CD14-positive monocyte (primary cell): ENCODE measurements around the gene IFI27. TPM values are rescaled to one million over a fixed set of nuclear protein-coding genes. Genes with fewer than 3 reads are reported as not detected.

Source experiments
- DNase-seq, 3 donors: peaks; one replicate each; pipeline ENCODE4 v3.0.0-alpha.2; 2011 to 2022
- H2AFZ ChIP-seq: 2 replicates; pipeline ENCODE4 v1.6.0; 2012; ENCODE audit warnings: mild to moderate bottlenecking, low read depth, low read length, inconsistent platforms; ENCODE audit not compliant: insufficient read depth, poor library complexity, severe bottlenecking
- H3K27ac ChIP-seq, 2 donors: 1 replicate in 1 of 2; 2 replicates in 1 of 2; pipeline ENCODE4 v1.5.1; 2012 to 2013; ENCODE audit warnings: low read length in 2 of 2, control low read depth in 1 of 2, inconsistent platforms in 1 of 2, low read depth in 1 of 2, mild to moderate bottlenecking in 1 of 2
- H3K27me3 ChIP-seq, 2 donors: one replicate each; pipeline versions ENCODE4 v1.6.0 to v1.6.1; 2011 to 2013; ENCODE audit warnings: low read length in 2 of 2; ENCODE audit not compliant: control insufficient read depth in 2 of 2, insufficient read depth in 2 of 2
- H3K36me3 ChIP-seq, 2 donors: replicated peaks in 1 of 2; 1 replicate in 1 of 2; 2 replicates in 1 of 2; pipeline versions ENCODE4 v1.5.1 to v1.6.1; 2012 to 2013; ENCODE audit warnings: low read length in 2 of 2, control low read depth in 1 of 2, inconsistent platforms in 1 of 2, mild to moderate bottlenecking in 1 of 2; ENCODE audit not compliant: insufficient read depth in 2 of 2, control insufficient read depth in 1 of 2
- H3K4me1 ChIP-seq, 2 donors: 1 replicate in 1 of 2; 2 replicates in 1 of 2; pipeline versions ENCODE4 v1.5.1 to v1.6.1; 2012 to 2013; ENCODE audit warnings: low read length in 2 of 2, control low read depth in 1 of 2, inconsistent platforms in 1 of 2, mild to moderate bottlenecking in 1 of 2, moderate library complexity in 1 of 2; ENCODE audit not compliant: insufficient read depth in 2 of 2, control insufficient read depth in 1 of 2
- H3K4me2 ChIP-seq: replicated peaks from 2 replicates; pipeline ENCODE3; 2012; ENCODE audit warnings: low read length, moderate library complexity, mild to moderate bottlenecking; ENCODE audit not compliant: poor library complexity, severe bottlenecking; ENCODE audit errors: extremely low read depth
- H3K4me3 ChIP-seq, 3 experiments: fragments of 200-600 bp in 1 of 3; sonication (generic) in 1 of 3; replicated peaks in 1 of 3; 1 replicate in 2 of 3; 2 replicates in 1 of 3; pipeline ENCODE4 v1.5.1; 2011 to 2013; ENCODE audit warnings: low read length in 3 of 3, mild to moderate bottlenecking in 3 of 3, control low read depth in 2 of 3, low read depth in 2 of 3, inconsistent platforms in 1 of 3, moderate library complexity in 1 of 3
- H3K79me2 ChIP-seq: 2 replicates; pipeline ENCODE4 v1.6.0; 2012; ENCODE audit warnings: mild to moderate bottlenecking, control low read depth, inconsistent platforms, low read length, moderate library complexity; ENCODE audit not compliant: insufficient read depth
- H3K9ac ChIP-seq: 2 replicates; pipeline ENCODE4 v1.6.0; 2017; ENCODE audit warnings: low read length, mild to moderate bottlenecking; ENCODE audit not compliant: insufficient read depth, poor library complexity, severe bottlenecking
- H3K9me3 ChIP-seq, 2 donors: replicated peaks in 1 of 2; 1 replicate in 1 of 2; 2 replicates in 1 of 2; pipeline versions ENCODE4 v1.5.1 to v1.6.1; 2012 to 2013; ENCODE audit warnings: low read length in 2 of 2, control low read depth in 1 of 2; ENCODE audit not compliant: control insufficient read depth in 1 of 2, insufficient read depth in 1 of 2
- H4K20me1 ChIP-seq: 2 replicates; pipeline ENCODE4 v1.6.0; 2012; ENCODE audit warnings: mild to moderate bottlenecking, low read length, control low read depth, moderate library complexity; ENCODE audit not compliant: insufficient read depth
- H3K27ac Mint-ChIP-seq, 7 donors: one replicate each; pipeline ENCODE4 v1.8.0; 2020; ENCODE audit warnings: mild to moderate bottlenecking in 7 of 7, mixed read lengths in 7 of 7, moderate library complexity in 6 of 7, inconsistent platforms in 2 of 7
- H3K27me3 Mint-ChIP-seq, 3 donors: one replicate each; pipeline ENCODE4 v1.8.0; 2021 to 2022; ENCODE audit warnings: low read depth in 3 of 3, mild to moderate bottlenecking in 3 of 3, mixed read lengths in 3 of 3, moderate library complexity in 3 of 3, inconsistent platforms in 1 of 3
- H3K36me3 Mint-ChIP-seq, 2 donors: one replicate each; pipeline ENCODE4 v1.8.0; 2020; ENCODE audit warnings: mixed read lengths in 2 of 2, inconsistent platforms in 1 of 2, mild to moderate bottlenecking in 1 of 2
- H3K4me1 Mint-ChIP-seq: one replicate; pipeline ENCODE4 v1.8.0; 2020; ENCODE audit warnings: mild to moderate bottlenecking, mixed read lengths
- H3K4me3 Mint-ChIP-seq, 2 donors: one replicate each; pipeline ENCODE4 v1.8.0; 2020; ENCODE audit warnings: mild to moderate bottlenecking in 2 of 2, mixed read lengths in 2 of 2, moderate library complexity in 1 of 2
- H3K9me3 Mint-ChIP-seq, 7 donors: one replicate each; pipeline ENCODE4 v1.8.0; 2020 to 2022; ENCODE audit warnings: mixed read lengths in 7 of 7, mild to moderate bottlenecking in 6 of 7, moderate library complexity in 6 of 7, inconsistent platforms in 2 of 7
- WGBS: methylation state at CpG from one replicate; pipeline ENCODE4 v1.1.5; 2013; ENCODE audit warnings: missing lambda C conversion rate; ENCODE audit not compliant: insufficient coverage; 5-methylcytosine and 5-hydroxymethylcytosine counted together
- intact Hi-C, 2 donors: fragments of 100-400 bp; cut with micrococcal nuclease; formaldehyde crosslinking; loops; one replicate each; pipeline versions ENCODE4 v1.15.0 to v1.15.1; 2023
- polyA plus RNA-seq, 3 donors: library from polyadenylated mRNA; depleted of rRNA in 1 of 3; unstranded in 2 of 3; stranded (reverse) in 1 of 3; fragments of 300-500 nt in 2 of 3; fragments of >200 nt in 1 of 3; fragmentation: Illumina TruSeq in 2 of 3; gene quantifications; 1 replicate in 2 of 3; 2 replicates in 1 of 3; pipeline ENCODE4 v1.2.3, GENCODE V29; 2012 to 2021
- TF ChIP-seq, protein P1 (sequence below): fragments of 200-600 bp; IDR thresholded peaks from one replicate; pipeline ENCODE4 v1.8.0; 2022; ENCODE audit warnings: antibody characterized with exemption, mild to moderate bottlenecking

The IFI27 gene
- polyA plus RNA-seq, 3 donors = 3.0 to 3.9 (median 3.3) TPM

- H3K4me1 ChIP-seq = peaks cover 13 to 24% of the 10 kb centered on the region in 2 donors
- no peak overlapping the region for H2AFZ ChIP-seq
- no peak overlapping the region for H3K4me3 ChIP-seq
- Mint-ChIP-seq H3K36me3 (peaks cover 6 to 14% of the 10 kb centered on the region in 2 donors), H3K4me3 (no peak overlapping the region), H3K27ac (peak overlapping the region in 1 of 7 donors; percentile 6), H3K9me3 (peaks cover 0 to 6% (median 0%) of the 10 kb centered on the region in 7 donors), H3K27me3 (peaks cover 5 to 14% (median 11%) of the 10 kb centered on the region in 3 donors), H3K4me1 (peaks cover 16% of the 10 kb centered on the region)
- TF ChIP-seq, protein P1, sequence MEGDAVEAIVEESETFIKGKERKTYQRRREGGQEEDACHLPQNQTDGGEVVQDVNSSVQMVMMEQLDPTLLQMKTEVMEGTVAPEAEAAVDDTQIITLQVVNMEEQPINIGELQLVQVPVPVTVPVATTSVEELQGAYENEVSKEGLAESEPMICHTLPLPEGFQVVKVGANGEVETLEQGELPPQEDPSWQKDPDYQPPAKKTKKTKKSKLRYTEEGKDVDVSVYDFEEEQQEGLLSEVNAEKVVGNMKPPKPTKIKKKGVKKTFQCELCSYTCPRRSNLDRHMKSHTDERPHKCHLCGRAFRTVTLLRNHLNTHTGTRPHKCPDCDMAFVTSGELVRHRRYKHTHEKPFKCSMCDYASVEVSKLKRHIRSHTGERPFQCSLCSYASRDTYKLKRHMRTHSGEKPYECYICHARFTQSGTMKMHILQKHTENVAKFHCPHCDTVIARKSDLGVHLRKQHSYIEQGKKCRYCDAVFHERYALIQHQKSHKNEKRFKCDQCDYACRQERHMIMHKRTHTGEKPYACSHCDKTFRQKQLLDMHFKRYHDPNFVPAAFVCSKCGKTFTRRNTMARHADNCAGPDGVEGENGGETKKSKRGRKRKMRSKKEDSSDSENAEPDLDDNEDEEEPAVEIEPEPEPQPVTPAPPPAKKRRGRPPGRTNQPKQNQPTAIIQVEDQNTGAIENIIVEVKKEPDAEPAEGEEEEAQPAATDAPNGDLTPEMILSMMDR = no peak
- intact Hi-C loops = no loop called here
- 100% methylated on average over 1 of the region's 6 CpGs for WGBS
- no peak overlapping the region for H3K27ac ChIP-seq
- no peaks in the 10 kb centered on the region for H3K9me3 ChIP-seq
- peaks cover 0 to 8% of the 10 kb centered on the region in 2 donors for H3K27me3 ChIP-seq
- no peaks in the 10 kb centered on the region for H3K79me2 ChIP-seq
- H4K20me1 ChIP-seq = no peaks in the 10 kb centered on the region
- no peak for DNase-seq
- H3K9ac ChIP-seq = no peak overlapping the region
- peaks cover 13 to 15% of the 10 kb centered on the region in 2 donors for H3K36me3 ChIP-seq
- H3K4me2 ChIP-seq = no peak overlapping the region
These were observed 16.8 kb downstream of the IFI27 start for GRCh38 chr14:94127330-94127729.

DNA sequence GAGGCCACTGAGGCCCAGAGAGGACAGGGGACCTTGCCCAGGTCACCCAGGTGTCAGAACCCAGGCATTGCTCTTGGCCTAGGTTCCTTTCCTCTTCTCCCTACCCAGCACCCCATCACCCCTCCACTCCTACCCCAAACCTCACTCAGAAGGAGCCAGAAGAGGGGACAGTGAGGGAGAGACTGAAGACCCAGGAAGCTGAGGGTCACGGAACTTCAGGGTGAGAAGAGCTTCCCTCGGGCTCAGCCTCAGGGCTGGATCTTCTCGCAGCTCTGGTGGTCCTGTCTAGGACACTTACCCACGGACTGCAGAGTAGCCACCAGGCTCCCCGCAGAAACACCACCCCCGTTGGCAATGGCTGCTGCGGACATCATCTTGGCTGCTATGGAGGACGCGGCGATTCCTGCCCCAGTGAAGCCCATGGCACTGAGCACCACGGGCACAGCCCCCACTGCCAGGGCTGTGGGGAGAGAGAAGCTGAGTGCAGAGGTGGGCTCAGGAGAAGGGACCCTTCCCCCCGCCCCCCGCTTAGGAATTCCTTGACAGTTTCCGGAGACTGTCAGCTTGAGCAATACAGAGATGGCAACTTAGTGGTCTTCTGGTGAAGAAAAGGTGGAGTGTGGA is 17.8 kb downstream of the IFI27 start:
- Mint-ChIP-seq H3K4me3 (peak overlapping the region in 1 of 2 donors; percentile 94), H3K27ac (peak overlapping the region in 5 of 7 donors; percentile 2 to 87 (median 79)), H3K36me3 (peaks cover 6 to 14% of the 10 kb centered on the region in 2 donors), H3K9me3 (peaks cover 0 to 3% (median 0%) of the 10 kb centered on the region in 7 donors), H3K4me1 (peaks cover 16% of the 10 kb centered on the region), H3K27me3 (peaks cover 4 to 14% (median 11%) of the 10 kb centered on the region in 3 donors)
- no peak overlapping the region for H3K9ac ChIP-seq
- H2AFZ ChIP-seq = peak overlapping the region; percentile 97
- H3K27me3 ChIP-seq = peaks cover 0 to 8% of the 10 kb centered on the region in 2 donors
- no peaks in the 10 kb centered on the region for H3K79me2 ChIP-seq
- DNase-seq = no peak
- H3K27ac ChIP-seq = no peak overlapping the region
- H3K36me3 ChIP-seq = peaks cover 13 to 15% of the 10 kb centered on the region in 2 donors
- H3K4me3 ChIP-seq = peak overlapping the region in 1 of 3 experiments; percentile 78
- WGBS = 98% methylated on average over 13 of the region's 14 CpGs
- peak overlapping the region; percentile 97 for H3K4me2 ChIP-seq
- peaks cover 13 to 24% of the 10 kb centered on the region in 2 donors for H3K4me1 ChIP-seq
- TF ChIP-seq, protein P1 = no peak
- H4K20me1 ChIP-seq = no peaks in the 10 kb centered on the region
- intact Hi-C loops = loop anchor here in 1 of 2 donors (2.0 kb wide), 1 partner anchor 52 kb away; no protein-coding TSS in a partner anchor
- H3K9me3 ChIP-seq = no peaks in the 10 kb centered on the region
